Ovary (tissue), 9 donors: ENCODE results near the gene NR5A1. TPM values are rescaled to one million over a fixed set of nuclear protein-coding genes. Genes with fewer than 3 reads are reported as not detected.
A peak's percentile ranks its signal among the peaks of the same experiment; 100 is the strongest.

Experiments used
- DNase-seq, 5 donors: peaks; one replicate each; pipeline ENCODE4 v3.0.0-alpha.2; 2019 to 2020
- H3K27ac ChIP-seq, 2 donors: fragments of 200-600 bp; one replicate each; pipeline versions ENCODE4 v1.5.1 to v1.8.0; 2019 to 2022
- H3K27me3 ChIP-seq: fragments of 200-600 bp; one replicate; pipeline ENCODE4 v1.8.0; 2022
- H3K36me3 ChIP-seq: fragments of 200-600 bp; sonication (generic); one replicate; pipeline ENCODE4 v1.5.1; 2019
- H3K4me1 ChIP-seq: one replicate; pipeline ENCODE4 v1.8.1; 2013; ENCODE audit warnings: mild to moderate bottlenecking, moderate library complexity; ENCODE audit not compliant: insufficient read depth
- H3K4me3 ChIP-seq: fragments of 200-600 bp; sonication (generic); one replicate; pipeline ENCODE4 v1.5.1; 2017
- H3K9me3 ChIP-seq, 2 donors: fragments of 200-600 bp in 1 of 2; sonication (generic) in 1 of 2; one replicate each; pipeline versions ENCODE4 v1.5.1 to v1.8.1; 2013 to 2019; ENCODE audit warnings: mild to moderate bottlenecking in 1 of 2, moderate library complexity in 1 of 2
- EP300 ChIP-seq: sonication (generic); formaldehyde crosslinking; IDR thresholded peaks from one replicate; pipeline ENCODE4 v1.6.1; 2017; ENCODE audit warnings: antibody characterized with exemption
- POLR2A ChIP-seq: fragments of 450-650 bp; IDR thresholded peaks from one replicate; pipeline ENCODE4 v1.6.1; 2017; ENCODE audit warnings: antibody characterized with exemption, mild to moderate bottlenecking, moderate library complexity
- whole genome bisulfite sequencing, 3 donors: extraction: QIAGEN DNeasy Blood & Tissue Kit in 1 of 3; methylation state at CpG; one replicate each; pipeline versions ENCODE4 v1.1.5 to v1.1.7; 2013 to 2017; 5-methylcytosine and 5-hydroxymethylcytosine counted together
- intact Hi-C, 4 donors: fragments of 100-400 bp; cut with DNase I; formaldehyde crosslinking; loops; one replicate each; pipeline versions ENCODE4 v1.11.0 to v1.15.1; 2022 to 2023
- polyA plus RNA-seq, 2 donors: library from polyadenylated mRNA; stranded (reverse); fragments of 200-250 nt in 1 of 2; fragments of 350-450 nt in 1 of 2; fragmentation: Illumina TruSeq in 1 of 2; extraction: RNeasy Lipid Tissue Mini Kit (QIAGEN cat#74804) in 1 of 2; gene quantifications; one replicate each; pipeline ENCODE4 v1.2.3, GENCODE V29; 2013 to 2014
- total RNA-seq, 7 donors: library from RNA; depleted of rRNA in 2 of 7; stranded (reverse); fragments of >200 nt in 2 of 7; fragmentation: NEBNext Ultra II Directional in 3 of 7; extraction: Animal tissue kit (Norgen Biotek cat#: 25700) in 3 of 7; gene quantifications; one replicate each; pipeline versions ENCODE4 v1.1.0 to v1.2.4, GENCODE V29; 2016 to 2023
- TF ChIP-seq, protein P1 (sequence below), 3 donors: fragments of 450-650 bp in 2 of 3; fragments of 200-600 bp in 1 of 3; IDR thresholded peaks; one replicate each; pipeline versions ENCODE4 v1.5.1 to v1.8.0; 2016 to 2022; ENCODE audit warnings: antibody characterized with exemption in 3 of 3, mild to moderate bottlenecking in 1 of 3
- donor health status: DM: no; HTN: no; CAD: no; lungs with moderate emphysema.
- donor health status: DM: no; HTN: no; CAD: no.
- donor health status: Bipolar disorder and iron deficiency.
- donor health status: DM: yes; HTN: yes; CAD: no.
- donor health status: DM: no; HTN: no; CAD: no.
- donor health status: DM: yes; HTN: yes; CAD: no.

Gene NR5A1
- total and polyA plus RNA-seq, 9 donors, result 14.7 to 73.6 (median 50.2) TPM

DNA sequence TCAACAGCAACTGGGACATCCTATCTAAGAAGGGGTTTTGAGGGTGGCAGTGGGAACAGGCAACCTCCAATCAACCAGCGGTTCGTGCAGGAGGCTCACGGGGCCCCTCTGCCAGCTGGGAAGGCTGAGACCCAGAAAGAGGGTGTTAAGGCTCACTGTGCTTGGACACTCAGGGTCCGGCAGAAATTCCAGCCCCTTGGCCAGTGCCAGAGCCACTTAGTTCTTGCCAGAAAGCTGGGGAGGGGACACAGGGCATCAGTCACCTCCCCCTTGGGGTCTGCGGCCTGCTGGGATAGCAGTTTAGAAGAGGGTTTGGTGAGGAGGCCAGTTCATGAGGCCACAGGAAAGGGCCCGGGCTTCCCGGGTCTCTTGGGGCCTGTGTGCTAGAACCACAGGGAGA lies 36.5 kb downstream of the NR5A1 start:
- Histone ChIP-seq H3K9me3 (no peaks in the 10 kb centered on the region), H3K36me3 (no peaks in the 10 kb centered on the region), H3K27ac (no peak overlapping the region), H3K4me3 (no peak overlapping the region), H3K27me3 (no peaks in the 10 kb centered on the region), H3K4me1 (no peaks in the 10 kb centered on the region)
- intact Hi-C loops, result no loop called here
- TF ChIP-seq EP300 (no peak), POLR2A (no peak)
- TF ChIP-seq, protein P1, sequence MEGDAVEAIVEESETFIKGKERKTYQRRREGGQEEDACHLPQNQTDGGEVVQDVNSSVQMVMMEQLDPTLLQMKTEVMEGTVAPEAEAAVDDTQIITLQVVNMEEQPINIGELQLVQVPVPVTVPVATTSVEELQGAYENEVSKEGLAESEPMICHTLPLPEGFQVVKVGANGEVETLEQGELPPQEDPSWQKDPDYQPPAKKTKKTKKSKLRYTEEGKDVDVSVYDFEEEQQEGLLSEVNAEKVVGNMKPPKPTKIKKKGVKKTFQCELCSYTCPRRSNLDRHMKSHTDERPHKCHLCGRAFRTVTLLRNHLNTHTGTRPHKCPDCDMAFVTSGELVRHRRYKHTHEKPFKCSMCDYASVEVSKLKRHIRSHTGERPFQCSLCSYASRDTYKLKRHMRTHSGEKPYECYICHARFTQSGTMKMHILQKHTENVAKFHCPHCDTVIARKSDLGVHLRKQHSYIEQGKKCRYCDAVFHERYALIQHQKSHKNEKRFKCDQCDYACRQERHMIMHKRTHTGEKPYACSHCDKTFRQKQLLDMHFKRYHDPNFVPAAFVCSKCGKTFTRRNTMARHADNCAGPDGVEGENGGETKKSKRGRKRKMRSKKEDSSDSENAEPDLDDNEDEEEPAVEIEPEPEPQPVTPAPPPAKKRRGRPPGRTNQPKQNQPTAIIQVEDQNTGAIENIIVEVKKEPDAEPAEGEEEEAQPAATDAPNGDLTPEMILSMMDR (IDR thresholded peaks at IDR 0.05), result no peak
- DNase-seq, result no peak
- WGBS, 3 donors, result 71 to 82% (median 80%) methylated on average over 6 to 7 of the region's 7 CpGs

DNA sequence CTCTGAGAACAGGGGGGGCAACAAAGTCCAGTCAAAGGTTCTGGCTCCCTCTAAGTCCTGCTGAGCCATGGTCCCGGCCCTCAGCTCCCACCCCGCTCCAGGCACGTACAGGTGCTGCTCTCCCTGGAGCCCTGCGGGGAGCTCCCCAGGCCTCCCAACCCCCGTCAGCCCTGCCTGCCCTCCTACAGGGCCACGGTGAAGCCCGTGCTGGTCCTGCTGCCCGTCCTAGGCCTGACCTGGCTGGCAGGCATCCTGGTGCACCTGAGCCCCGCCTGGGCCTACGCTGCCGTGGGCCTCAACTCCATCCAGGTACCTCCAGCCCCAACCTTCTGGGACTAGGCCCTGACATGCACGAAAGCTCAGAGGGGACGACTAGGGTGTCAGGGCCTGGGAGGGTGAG lies 36.9 kb downstream of the NR5A1 start:
- H3K9me3 ChIP-seq, result no peaks in the 10 kb centered on the region
- TF ChIP-seq EP300 (no peak), POLR2A (no peak)
- TF ChIP-seq, protein P1 (IDR thresholded peaks at IDR 0.05), result no peak
- intact Hi-C loops, result no loop called here

DNA sequence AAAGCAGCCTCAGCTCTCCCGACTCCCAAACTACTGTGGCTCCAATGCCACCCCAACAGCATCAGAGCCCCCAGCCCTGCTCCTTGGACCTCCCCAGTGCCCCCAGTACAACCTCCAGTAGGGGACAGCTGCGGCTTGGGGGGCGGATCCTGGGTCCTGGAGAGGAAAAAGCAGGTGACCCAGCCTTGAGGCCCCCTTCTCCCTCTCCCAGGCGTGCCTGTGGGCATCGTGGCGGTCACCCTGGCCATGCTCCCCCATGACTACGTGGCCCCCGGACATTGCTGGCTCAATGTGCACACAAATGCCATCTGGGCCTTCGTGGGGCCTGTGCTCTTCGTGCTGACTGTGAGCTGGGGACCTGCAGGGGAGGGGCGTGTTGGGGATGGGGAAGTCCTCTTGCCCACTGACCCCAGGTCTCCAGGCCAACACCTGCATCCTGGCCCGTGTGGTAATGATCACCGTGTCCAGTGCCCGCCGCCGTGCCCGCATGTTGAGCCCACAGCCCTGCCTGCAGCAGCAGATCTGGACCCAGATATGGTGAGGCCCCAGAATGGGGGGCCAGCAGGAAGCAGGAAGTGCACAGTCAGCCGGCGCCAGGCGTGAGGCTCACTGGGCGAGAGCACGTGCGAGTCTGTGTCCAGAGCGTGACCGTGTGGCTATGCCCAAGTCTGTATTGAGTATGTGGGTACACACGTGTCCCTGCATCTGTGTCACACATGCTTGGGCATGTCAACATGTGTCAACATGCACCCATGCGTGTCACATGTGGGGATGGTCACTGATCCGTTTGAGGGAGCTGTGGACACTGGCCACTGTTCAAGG lies 38.0 kb downstream of the NR5A1 start:
- no peak overlapping the region for H3K27ac ChIP-seq
- TF ChIP-seq EP300 (no peak), POLR2A (no peak)
- TF ChIP-seq, protein P1 (IDR thresholded peaks at IDR 0.05), result no peak
- WGBS, 3 donors, result 82 to 88% (median 83%) methylated on average over 27 to 28 of the region's 28 CpGs
- intact Hi-C loops, result no loop called here
- H3K4me1 ChIP-seq, result no peaks in the 10 kb centered on the region
- H3K4me3 ChIP-seq, result no peak overlapping the region
- H3K36me3 ChIP-seq, result no peaks in the 10 kb centered on the region
- no peaks in the 10 kb centered on the region for H3K27me3 ChIP-seq
- DNase-seq, result no peak
- no peaks in the 10 kb centered on the region for H3K9me3 ChIP-seq

More for the DNA sequence above, 36.9 kb downstream of the NR5A1 start:
- no peaks in the 10 kb centered on the region for H3K27me3 ChIP-seq
- no peak overlapping the region for H3K27ac ChIP-seq
- H3K36me3 ChIP-seq, result no peaks in the 10 kb centered on the region
- no peaks in the 10 kb centered on the region for H3K4me1 ChIP-seq
- WGBS, 3 donors, result 81 to 86% (median 85%) methylated on average over 9 to 13 of the region's 13 CpGs
- no peak overlapping the region for H3K4me3 ChIP-seq
- DNase-seq, result no peak

DNA sequence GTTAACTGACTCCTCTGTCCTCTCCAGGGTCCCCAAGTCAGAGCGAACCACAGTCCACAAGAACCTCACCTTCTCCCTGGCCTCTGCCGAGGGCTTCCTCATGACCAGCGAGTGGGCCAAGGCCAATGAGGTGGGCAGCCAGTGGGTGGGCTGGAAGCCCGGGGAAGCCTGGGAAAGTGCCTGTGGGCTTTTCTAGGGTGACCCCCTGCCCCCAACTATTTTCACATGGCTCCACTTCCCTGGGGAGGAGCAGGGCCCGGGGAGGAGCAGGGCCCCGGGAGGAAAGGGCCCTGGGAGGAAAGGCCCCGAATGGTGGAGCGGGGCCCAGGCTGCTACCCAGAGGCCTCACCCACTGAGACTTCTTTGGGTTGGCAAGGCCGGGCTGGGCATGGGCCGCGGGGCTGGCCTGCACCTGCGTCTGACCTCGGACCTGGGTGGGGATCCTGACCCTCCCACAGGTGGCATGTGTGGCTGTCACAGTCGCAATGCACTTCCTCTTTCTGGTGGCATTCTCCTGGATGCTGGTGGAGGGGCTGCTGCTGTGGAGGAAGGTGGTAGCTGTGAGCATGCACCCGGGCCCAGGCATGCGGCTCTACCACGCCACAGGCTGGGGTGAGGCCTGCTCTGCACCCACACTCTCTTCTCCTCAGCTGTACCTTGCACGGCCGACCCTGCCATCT lies 39.0 kb downstream of the NR5A1 start:
- Histone ChIP-seq H3K4me3 (no peak overlapping the region), H3K36me3 (no peaks in the 10 kb centered on the region), H3K27ac (no peak overlapping the region), H3K9me3 (no peaks in the 10 kb centered on the region), H3K4me1 (no peaks in the 10 kb centered on the region), H3K27me3 (no peaks in the 10 kb centered on the region)
- WGBS, 3 donors, result 90 to 92% (median 91%) methylated on average over 18 to 19 of the region's 19 CpGs
- peak in 1 of 5 donors; percentile 4 for DNase-seq
- TF ChIP-seq, protein P1 (IDR thresholded peaks at IDR 0.05), result no peak
- TF ChIP-seq EP300, result no peak
- TF ChIP-seq POLR2A, result no peak
- intact Hi-C loops, result no loop called here
